GM18870 (cell line): ENCODE data around the gene CDKN1A.
"Not testable (repeated sequence)": the region's sequence is repeated elsewhere in the genome, so short reads cannot be mapped to it uniquely, and the experiment has no call there.

ENCODE experiments used
- ATAC-seq: cut with Tn5 transposase; IDR thresholded peaks from one replicate; pipeline ENCODE4 v1.9.1; 2021; ENCODE audit warnings: moderate library complexity; ENCODE audit not compliant: unreplicated experiment

CDKN1A gene

GRCh38 chr6:36678488-36679042, at the start of gene CDKN1A:
Gene CDKN1A (plus strand): TSS chr6:36678714. CDS start chr6:36684102, 5,388 bp downstream.
- no peak for ATAC-seq

GRCh38 chr6:36629784-36630183, 48.7 kb upstream of the CDKN1A start:
- ATAC-seq: no peak

GRCh38 chr6:36631326-36632011, 47.0 kb upstream of the CDKN1A start:
- no peak for ATAC-seq

- no peak for ATAC-seq
Observed at GRCh38 chr6:36633370-36633769, 45.1 kb upstream of the CDKN1A start.

- no peak for ATAC-seq
Observed at GRCh38 chr6:36633915-36634314, 44.6 kb upstream of the CDKN1A start.

GRCh38 chr6:36634317-36635108, 44.0 kb upstream of the CDKN1A start:
- no peak for ATAC-seq

- no peak for ATAC-seq
Observed at GRCh38 chr6:36636283-36636682, 42.2 kb upstream of the CDKN1A start.

- no peak for ATAC-seq
Observed at GRCh38 chr6:36636687-36637418, 41.7 kb upstream of the CDKN1A start.

- no peak for ATAC-seq
Observed at GRCh38 chr6:36638579-36638978, 39.9 kb upstream of the CDKN1A start.

GRCh38 chr6:36639171-36639808, 39.2 kb upstream of the CDKN1A start:
- no peak for ATAC-seq

- ATAC-seq: no peak
Observed at GRCh38 chr6:36641543-36641942, 37.0 kb upstream of the CDKN1A start.

- no peak for ATAC-seq
Observed at GRCh38 chr6:36642913-36643817, 35.3 kb upstream of the CDKN1A start.

GRCh38 chr6:36643977-36644376, 34.5 kb upstream of the CDKN1A start:
- no peak for ATAC-seq

- no peak for ATAC-seq
Observed at GRCh38 chr6:36649086-36649485, 29.4 kb upstream of the CDKN1A start.

- no peak for ATAC-seq
Observed at GRCh38 chr6:36649701-36650484, 28.6 kb upstream of the CDKN1A start.

GRCh38 chr6:36650848-36651478, 27.6 kb upstream of the CDKN1A start:
- ATAC-seq: no peak

- ATAC-seq: no peak
Observed at GRCh38 chr6:36651659-36652379, 26.7 kb upstream of the CDKN1A start.

GRCh38 chr6:36654469-36654868, 24.0 kb upstream of the CDKN1A start:
- not testable (repeated sequence) for ATAC-seq
